Embryonic facial prominence (tissue), 1 donor: ENCODE data around the gene SMYD3.
"Not testable (repeated sequence)": the region's sequence is repeated elsewhere in the genome, so short reads cannot be mapped to it uniquely, and the experiment has no call there.

Experiments used
- DNase-seq: peaks from one replicate; pipeline ENCODE4 v3.0.0-alpha.2; 2016; ENCODE audit errors: extremely low spot score

The SMYD3 gene

DNA sequence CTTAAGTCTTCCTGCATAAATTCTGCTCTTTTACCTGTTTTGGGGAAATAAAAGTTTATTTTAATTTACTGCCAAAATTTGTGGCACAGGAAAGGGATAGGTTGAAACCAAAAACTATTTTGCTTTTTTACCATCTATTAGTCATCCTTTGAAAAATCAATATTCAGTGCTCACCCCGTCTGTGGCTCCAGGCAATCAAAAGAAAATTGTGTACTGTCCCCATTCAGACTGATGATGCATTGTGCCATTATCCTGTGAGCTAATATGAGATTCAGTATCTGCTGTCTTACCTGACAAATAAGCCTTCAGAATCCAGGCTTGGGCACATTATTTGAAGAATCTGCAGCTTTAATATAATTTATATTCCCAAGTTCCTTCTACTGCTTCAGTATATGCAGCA is 701.5 kb downstream of the SMYD3 start:
- DNase-seq: no peak

DNA sequence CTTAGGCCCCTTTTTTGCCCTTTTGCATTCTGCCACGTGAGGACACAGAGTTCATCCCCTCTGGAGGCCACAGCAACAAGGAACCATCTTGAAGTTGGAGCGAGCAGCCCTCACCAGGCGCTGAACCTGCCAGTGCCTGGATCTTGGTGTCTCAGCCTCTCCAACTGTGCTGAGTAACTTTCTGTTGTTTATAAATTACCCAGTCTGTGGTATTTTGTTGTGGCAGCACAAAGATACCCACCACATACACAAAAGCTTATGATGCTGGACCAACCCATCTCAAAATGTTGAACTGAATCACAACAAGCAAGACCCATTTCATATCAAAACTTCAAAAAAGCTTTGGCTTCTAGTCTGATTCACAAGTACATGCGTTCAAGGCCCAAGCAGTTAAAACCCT is 702.4 kb downstream of the SMYD3 start:
- DNase-seq: no peak

DNA sequence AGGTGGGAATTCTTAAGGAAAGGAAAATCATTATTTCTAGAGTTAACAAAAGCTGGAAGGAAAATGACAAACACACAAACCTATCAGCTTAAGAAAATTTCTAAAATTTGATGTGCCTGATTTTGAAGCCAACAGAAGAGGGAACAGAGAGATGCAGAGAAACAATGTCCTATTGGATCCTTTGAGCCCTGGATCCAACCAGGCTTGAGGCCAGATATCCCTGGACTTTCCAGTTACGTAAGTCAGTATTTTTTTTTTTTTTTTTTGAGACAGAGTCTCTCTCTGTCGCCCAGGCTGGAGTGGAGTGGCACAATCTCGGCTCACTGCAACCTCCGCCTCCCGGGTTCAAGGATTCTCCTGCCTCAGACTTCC is 703.4 kb downstream of the SMYD3 start:
- no peak for DNase-seq

DNA sequence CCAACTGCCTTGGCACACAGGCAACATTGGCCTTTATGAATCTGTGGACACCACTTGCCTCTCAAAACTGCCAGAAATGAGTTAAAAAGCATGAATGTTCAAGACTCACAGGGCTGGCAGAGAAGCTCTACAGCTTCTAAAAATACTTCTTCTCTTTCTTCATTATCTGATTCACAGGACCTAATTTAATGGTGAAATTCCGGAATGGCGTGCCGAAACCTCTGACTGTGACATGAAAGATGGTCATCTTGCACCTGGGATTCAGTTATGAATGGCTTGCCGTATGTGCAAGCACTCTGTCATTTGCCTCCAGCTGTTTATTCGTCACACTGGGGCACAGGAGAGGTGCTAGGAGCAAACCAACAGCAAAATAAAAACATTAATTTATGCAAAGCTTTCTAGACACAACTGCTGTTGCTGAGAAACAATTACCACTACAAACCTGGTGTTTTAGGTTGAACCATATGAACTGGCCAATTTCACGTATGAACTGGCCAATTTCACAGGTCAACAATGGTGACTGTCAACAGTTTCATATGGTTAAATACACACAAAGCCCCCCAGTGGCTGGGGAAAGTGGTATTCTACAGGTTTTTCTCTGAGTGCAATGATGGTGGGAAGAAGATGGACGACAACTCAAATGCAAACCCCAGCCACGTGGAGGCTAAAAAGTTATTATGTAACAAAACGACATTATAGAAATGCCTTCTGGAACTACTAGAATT is 704.0 kb downstream of the SMYD3 start:
- no peak for DNase-seq

DNA sequence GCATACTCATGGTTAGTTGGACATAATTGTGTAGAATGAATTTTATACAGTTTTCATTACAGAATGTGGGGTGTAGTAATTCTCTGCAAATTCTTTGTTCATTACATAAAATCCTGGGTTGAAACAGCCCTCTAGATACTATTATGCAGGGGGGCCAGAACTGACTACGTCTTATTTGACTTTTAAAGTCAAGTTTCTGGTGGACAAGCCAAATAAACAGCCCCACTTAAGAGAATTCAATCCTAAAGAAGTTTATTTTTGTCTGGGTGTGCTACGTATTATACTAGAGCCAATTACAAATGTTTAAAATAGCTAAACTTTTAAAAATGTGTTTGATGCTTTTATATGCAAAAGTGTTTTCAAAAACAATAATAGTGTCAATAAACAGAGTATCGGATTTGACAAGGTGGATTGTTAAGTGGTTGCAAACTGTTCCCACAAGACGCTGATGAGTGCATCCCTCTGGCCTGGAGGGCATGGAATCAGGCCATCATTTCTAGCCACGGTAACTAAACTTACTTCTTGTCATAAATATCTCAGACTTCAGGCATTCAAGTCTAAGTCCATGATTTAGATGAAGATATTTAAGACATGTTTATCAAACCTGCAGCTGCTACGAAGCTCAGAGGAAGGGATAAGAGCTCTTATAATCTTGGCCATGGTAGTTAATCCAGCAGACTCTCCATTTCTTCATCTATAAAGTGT is 706.0 kb downstream of the SMYD3 start:
- DNase-seq: no peak

DNA sequence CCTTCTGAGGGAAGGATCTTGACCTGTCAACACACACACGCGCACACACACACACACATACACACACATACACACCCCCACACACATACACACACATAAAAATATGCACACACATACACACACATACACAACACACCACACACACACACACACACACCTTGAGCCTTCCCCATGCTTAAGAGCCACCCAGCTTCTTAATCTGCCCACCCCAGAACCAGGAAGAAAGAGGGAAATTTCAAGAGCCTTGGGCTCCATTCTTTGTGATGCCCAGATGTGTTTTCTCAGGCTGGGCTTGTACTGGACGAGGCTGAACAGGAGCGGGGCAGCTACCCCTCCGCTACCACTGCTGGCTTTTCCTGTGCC is 708.7 kb downstream of the SMYD3 start:
- DNase-seq: no peak

DNA sequence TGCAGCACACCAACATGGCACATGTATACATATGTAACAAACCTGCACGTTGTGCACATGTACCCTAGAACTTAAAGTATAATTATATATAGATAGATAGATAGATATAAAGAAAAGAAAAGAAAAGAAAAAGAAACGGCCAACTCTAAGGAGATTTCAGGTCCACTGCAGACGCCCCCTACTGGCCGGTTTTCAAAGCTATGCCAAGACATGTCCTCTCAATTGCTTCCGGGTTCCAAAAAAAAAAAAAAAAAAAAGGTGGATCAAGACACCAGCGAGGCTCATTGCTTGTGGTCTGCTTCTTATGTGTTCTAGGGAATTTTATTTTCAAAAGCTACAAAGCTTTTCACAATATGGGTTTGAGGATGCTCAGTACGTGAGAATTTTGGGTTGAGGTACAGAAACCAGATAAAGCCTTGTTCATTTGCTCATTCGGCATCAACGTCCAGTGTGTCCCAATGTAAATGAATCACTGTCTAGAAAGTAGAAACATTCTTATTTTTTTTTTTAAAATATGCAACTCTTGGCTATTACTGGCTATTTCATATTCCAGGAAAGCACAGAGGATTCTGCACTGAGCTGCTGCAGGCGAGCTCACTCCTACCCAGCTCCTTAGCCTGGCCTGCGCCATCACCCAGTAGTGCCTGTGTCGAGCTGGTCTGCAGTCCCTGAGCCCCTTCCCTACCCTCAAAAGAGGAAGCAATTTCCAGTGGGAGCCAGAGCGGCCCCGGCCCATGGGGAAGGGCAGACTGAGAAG is 709.3 kb downstream of the SMYD3 start:
- no peak for DNase-seq

DNA sequence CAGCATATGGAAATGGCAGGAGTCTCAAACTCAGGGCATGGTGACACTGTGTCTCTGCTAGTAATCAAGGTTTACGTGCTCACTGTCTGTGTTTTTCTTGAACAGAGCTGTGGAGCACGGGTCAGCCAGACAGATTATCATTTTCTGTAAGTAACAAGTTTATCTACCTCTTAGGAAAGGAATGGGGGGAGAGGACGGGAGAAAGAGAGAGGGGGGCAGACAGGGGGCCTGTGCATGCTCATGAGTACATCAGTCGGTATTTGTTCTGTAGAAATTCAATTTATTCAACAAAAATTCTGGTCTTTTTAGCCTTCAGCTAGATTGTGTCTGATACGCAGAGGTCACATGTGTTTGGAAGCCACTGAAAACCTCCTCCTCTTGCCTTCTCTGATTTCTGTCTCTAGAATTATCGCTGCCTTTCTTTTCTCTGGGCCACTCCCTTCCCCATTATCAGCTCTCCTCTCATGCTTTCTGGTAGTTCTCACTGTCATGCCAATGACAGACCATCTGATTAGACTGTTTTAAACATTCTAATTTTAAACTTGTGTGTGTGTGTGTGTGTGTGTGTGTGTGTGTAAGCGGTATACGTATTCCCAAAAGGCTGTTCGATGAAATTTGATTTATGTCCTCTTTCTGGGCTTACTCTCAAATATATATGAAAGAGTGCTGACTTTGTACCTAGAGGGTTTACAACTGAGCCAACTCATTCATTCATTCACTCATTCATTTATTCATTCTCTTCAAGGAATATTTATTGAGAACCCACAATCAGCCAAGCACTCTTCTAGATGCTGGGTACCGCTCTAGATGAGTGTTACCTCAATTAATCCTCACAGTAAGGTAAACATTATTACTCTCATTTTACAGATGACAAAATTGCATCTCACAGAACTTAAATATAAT is 715.4 kb downstream of the SMYD3 start:
- DNase-seq: no peak

DNA sequence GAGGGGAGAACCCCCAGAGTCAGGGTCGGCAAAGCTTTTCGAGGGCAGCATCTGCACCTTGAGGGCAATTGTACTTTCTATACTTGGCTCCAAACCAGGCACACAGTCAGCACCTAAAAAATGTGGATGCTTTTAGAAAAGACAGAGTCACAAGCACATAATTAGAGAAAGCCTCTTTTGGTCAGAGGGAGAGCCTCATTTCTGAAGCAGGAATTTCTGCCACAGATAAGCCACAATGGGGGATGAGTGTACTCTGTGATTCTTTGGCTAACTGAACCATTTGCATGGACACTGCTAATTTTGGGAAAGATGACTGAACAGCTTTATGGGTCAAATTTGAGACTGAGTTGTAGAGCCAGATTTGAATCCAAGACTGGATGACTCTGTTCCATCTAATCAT is 716.6 kb downstream of the SMYD3 start:
- no peak for DNase-seq

DNA sequence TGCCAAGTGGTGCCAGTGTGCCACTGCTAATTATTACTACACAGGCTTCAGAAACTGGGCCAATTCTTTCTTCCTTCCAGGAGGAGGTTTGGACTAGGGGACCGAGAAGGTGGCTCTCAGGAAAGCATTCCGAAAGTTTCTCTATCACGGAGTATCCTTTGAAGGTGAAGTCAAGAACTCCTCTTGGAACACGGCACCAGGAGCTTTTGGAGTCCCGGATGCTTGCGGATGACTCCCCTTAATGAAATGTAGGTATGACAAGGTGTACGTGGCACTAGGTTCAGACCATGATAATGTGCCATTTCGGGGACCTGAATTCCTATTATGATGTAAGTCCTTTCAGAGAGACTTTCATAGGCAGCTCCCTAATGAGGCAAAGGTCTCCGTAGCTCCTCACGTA is 718.2 kb downstream of the SMYD3 start:
- no peak for DNase-seq

DNA sequence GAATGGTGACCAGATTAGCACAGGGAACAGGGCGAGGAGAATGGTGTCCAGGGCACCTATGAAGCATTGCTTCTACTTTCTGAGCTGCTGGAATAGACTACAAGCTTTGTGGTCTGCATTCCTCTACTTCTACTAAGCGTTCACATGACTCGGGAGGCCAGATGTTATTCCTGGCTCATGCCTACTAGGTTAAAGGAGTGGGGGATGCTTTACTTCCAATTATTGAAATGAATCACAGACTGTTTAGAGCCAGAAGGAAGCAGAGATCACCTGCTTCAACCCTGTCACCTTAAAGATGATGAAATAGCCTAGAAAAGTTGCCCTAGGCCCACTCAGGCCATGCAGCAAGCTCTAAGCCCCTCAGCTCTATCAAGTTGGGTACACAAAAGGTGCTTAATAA is 718.8 kb downstream of the SMYD3 start:
- DNase-seq: peak; percentile 47

DNA sequence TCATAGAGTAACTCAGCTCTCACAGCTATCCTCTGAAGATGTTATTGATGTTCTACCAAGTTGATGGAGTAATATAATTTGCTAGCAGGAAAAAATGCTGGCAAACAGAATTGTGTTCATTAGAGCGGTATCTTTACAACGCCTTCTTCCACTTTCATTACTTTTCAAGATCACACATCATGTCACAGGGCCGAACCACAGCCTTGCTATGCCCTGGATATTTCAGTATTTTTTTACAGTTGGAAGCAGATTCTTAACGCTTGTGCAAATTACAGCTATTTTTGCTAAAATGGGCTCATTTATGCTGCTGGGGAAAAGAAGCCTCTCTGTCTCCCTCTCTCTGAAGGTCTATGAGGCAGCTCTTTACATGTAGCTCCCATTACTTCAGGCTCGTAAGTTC is 720.1 kb downstream of the SMYD3 start:
- no peak for DNase-seq

DNA sequence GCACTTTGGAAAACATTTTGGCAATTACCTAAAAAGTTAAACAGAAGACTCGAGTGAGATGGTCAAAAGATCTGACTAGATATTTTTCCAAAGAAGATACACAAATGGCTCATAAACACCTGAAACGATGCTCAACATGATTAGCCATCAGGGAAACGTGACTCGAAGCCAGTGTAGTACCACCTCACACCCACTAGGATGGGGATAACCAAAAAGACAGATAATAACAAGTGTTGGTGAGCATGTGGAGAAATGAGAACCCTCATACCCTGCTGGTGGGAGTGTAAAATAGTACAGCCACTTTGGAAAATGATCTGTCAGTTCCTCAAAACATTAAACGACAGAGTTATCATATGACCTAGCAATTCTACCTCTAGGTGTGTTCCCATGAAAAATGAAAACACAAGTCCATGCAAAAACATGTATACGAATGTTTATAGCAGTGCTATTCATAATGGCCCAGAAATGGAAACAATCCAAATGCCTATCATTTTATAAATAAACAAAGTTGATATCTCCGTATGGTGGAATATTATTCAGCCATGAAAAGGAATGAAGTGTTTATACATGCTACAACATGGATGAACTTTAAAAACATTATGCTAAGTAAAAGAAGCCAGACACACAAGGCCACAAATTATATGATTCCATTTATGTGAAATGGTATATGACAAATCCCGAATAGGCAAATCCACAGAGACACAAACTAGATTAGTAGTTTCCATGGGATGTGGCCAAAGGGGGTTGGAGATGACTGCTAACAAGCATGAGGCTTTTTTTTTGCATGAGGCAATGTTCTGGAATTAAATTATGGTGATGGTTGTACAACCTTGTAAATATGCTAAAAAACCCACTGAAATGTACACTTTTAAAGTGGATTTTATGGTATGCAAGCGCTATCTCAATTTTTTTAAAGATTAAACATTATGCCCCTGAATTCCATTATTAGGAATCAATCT is 727.0 kb downstream of the SMYD3 start:
- DNase-seq: no peak

DNA sequence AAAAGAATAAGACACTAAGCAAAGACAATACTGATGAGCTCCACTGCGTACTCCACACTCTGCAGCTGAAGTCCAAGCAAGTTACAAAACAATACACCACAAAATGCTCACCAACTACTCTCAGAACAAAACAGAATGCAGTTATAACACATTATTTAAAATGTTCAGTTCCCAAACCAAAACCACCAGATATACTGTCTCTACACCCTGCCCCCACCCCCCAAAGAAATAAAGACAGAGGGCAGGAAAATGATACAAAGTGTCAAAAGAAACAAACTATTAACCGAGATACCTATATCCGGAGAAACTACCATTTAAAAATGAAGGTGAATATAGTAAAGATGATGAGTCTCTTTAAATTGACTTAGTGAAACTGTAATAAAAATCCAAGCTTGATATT is 729.3 kb downstream of the SMYD3 start:
- no peak for DNase-seq

DNA sequence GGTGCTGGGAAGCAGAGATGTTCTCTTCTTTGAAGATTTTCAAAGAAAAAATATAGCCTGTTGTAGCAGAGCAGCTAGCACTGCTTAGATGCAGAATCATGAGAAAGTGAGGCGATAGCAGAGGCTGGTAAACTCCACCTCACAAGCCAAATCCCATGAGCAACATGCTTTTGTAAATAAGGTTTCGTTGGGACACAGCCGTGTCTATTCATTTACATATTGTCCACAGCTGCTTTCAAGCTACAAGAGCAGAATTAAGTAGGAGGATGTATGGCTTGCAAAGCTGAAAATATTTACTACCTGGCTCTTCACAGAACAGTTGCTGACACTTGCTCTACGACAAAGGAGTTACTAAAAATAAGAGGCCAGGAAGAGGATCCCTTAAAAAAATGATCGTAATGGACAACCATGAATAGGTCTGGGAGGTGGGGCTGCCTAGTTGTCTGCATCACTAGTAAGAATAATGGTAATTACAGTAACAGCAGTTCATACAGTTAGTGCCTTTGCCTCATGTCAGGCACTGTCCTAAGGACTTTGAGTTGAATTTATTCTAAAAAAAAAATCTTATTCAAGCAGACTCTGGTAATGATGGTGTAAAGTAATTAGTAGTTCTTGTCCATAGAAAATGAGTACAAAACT is 730.3 kb downstream of the SMYD3 start:
- no peak for DNase-seq

DNA sequence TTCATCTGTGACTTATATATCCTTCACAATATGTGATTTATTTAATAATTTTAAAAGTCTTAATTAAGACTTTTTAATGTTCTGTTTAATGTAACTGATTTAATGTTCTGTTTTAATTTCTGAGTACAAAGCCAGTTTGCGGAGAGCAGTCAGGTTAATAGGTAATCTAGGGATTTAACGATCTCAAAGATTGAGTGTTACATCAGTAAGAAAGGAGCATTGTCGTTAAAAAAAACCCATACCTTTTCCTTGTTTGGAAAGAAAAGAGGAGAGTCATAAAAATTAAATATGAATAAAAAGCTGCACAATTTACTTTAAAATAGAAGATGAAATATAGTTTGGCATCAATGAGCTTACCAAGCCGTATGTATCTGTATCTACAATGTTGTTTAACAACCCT is 730.9 kb downstream of the SMYD3 start:
- DNase-seq: no peak

DNA sequence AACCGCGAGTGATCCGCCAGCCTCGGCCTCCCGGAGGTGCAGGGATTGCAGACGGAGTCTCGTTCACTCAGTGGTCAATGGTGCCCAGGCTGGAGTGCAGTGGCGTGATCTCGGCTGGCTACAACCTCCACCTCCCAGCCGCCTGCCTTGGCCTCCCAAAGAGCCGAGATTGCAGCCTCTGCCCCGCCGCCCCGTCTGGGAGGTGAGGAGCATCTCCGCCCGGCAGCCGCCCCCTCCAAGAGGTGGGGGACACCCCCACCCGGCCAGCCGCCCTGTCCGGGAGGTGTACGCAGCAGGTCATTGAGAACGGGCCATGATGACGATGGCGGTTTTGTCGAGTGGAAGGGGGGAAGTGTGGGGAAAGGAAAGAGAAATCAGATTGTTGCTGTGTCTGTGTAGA is 732.1 kb downstream of the SMYD3 start:
- DNase-seq: not testable (repeated sequence)

DNA sequence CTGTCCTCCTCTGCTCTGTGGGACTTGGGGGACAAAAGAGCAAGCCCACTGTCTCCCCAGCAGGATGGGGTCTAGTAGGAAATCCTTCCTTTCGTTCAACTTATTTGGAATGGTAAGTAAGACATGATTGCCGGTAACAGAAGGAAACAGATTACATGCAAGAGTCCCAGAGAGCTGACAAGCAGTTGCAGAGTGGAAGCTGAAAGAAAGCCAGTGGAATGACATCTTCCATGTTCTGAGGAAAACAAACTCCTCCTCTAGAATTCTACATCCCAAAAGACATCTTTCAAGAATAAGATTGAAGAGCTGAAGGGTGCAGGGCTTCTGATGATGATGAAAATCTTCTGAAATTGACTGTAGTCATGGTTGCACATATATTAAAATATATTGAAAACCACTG is 732.9 kb downstream of the SMYD3 start:
- no peak for DNase-seq

DNA sequence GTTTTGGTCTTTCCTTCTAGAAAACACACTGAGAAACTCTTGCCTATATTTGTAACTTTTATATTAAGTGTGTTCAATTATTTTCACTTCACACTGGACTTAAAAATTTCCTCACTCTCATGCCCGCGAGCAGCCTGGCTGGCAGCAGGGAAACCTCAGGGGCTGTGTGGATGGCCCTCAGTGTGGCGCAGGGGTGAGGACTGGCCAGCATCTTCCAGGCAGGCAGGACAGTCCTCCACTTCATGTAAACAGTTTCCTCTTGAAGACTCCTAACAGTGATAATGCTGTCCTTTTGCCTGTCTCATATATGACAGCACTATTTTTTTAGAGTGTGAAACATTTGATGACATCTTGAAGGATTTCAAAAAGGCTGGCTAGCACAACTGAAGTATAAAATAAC is 733.7 kb downstream of the SMYD3 start:
- DNase-seq: no peak

DNA sequence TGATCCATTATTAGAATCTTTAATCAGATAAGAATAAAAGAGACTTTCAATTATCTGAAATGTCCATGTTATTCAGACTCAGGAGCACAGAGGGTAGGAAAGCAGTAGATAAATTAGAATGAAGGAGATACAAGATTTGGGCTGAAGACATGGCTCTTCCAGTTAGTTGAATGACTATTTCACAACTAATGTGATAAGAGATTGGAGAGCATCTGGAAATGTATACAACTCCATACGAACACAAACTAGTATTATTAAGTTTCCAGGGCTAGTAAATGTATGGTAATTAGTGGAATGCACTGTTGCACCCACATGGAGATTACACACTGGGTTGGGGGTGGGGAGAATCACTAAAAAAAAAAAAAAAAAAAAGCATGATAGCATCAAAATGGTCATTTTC is 734.3 kb downstream of the SMYD3 start:
- no peak for DNase-seq
